Skeletal muscle satellite cell (primary cell): ENCODE measurements around the gene GABRA4.

Experiments used
- H3K27me3 ChIP-seq: 2 replicates; pipeline ENCODE4 v1.7.0; 2013; ENCODE audit warnings: low read length; ENCODE audit not compliant: control insufficient read depth, insufficient read depth
- H3K36me3 ChIP-seq: 2 replicates; pipeline ENCODE4 v1.7.0; 2013; ENCODE audit warnings: mild to moderate bottlenecking, control low read depth, low read length; ENCODE audit not compliant: insufficient read depth
- H3K4me1 ChIP-seq: 2 replicates; pipeline ENCODE4 v1.7.0; 2013; ENCODE audit warnings: low read length; ENCODE audit not compliant: control insufficient read depth, insufficient read depth
- H3K4me2 ChIP-seq: 2 replicates; pipeline ENCODE4 v1.7.0; 2013; ENCODE audit warnings: mild to moderate bottlenecking, low read length
- H3K4me3 ChIP-seq: 2 replicates; pipeline ENCODE4 v1.7.0; 2013; ENCODE audit warnings: low read length
- H3K9ac ChIP-seq: 2 replicates; pipeline ENCODE4 v1.7.0; 2013; ENCODE audit warnings: mild to moderate bottlenecking, low read depth, low read length, moderate library complexity
- H3K9me3 ChIP-seq: replicated peaks from 2 replicates; pipeline ENCODE4 v1.7.0; 2013; ENCODE audit warnings: mild to moderate bottlenecking, control low read depth, low read length

The GABRA4 gene

DNA sequence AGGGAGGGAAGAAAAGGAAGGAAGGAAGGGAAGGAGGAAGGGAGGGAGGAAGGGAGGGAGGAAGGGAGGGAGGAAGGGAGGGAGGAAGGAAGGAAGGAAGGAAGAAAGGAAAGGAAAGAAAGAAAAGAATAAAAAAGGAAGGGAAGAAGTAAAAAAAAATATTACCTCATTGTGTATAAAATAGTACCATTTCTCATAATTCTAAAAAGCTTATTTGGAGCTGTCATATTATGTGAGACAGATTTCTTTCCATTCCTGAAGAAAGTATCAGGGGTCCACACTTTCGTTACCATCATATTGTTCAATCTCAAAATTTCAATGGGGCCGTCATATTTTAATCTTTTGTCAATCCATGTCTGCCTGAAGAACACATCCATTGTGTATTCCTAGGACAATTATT lies 16.1 kb downstream of the GABRA4 start:
- no peak overlapping the region for H3K9ac ChIP-seq
- H3K9me3 ChIP-seq = no peaks in the 10 kb centered on the region
- H3K4me2 ChIP-seq = no peak overlapping the region
- H3K27me3 ChIP-seq = peaks cover 20% of the 10 kb centered on the region
- H3K4me3 ChIP-seq = no peak overlapping the region
- H3K4me1 ChIP-seq = no peaks in the 10 kb centered on the region
- H3K36me3 ChIP-seq = no peaks in the 10 kb centered on the region

DNA sequence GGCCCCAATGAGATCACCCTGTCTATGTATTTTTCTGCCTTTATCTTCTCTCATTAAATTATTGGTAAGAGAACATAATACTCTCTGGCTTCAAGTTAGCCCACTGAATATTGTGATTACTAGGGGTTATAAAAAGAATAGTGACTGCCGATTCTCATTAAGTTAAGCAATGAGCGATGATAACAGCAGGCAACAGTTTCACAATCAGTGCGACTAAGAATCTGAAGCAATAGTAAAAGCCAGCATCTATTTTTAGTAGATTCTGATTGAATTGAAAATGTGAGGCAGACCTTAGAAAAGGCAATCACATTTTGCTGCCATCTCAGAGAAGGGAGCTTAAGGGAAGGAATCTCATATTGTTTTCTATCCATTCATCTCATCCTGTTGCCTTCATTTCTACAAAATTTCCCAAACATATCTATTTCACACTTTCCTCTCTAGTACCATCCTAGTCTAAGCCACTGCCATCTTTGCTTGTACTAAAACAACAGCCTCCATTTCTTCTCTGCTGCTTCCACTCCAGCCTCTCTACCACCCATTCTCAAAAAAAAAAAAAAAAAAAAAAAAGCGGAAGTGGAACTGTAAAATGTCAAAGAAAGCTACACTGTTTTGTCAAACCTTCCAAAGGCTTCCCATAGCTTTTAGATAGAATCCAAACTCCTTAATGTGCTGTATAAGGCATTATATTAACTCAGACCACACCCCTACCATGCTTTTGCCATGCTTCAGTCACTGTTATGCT lies 17.4 kb downstream of the GABRA4 start:
- Histone ChIP-seq H3K27me3 (peaks cover 19% of the 10 kb centered on the region), H3K4me1 (no peaks in the 10 kb centered on the region), H3K36me3 (no peaks in the 10 kb centered on the region), H3K4me3 (no peak overlapping the region), H3K9me3 (no peaks in the 10 kb centered on the region), H3K9ac (no peak overlapping the region), H3K4me2 (no peak overlapping the region)

DNA sequence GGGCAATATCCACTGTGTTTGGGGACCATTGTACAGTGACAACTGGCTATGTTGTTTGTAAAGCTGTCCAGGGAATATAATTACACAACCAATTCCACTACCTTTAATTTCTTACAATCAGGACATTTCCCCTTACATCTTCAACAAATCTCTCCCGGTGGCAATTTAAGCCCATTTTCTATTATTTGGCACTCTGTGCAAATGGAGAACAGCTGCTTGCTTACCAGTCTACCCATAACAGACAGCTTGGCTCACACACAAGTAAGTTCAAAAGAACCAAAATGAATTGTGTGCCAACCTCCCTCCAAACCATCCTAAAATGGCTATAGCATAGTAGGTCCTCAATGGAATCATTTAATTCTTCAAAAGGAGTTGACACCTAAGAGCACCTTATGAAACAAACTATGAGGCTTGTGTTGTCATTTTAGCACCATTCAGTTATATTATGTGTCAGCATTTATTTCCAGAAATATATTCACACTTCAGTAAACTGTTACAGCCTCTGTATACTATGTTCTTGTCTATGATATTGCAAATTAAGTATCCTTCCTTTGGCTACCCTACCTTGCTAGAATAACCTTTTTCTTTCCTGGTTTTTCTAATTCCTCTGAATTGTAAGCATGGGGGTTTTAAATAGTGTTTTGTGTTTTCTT lies 18.4 kb downstream of the GABRA4 start:
- no peaks in the 10 kb centered on the region for H3K9me3 ChIP-seq
- H3K4me3 ChIP-seq = no peak overlapping the region
- H3K27me3 ChIP-seq = peaks cover 21% of the 10 kb centered on the region
- no peak overlapping the region for H3K4me2 ChIP-seq
- H3K36me3 ChIP-seq = no peaks in the 10 kb centered on the region
- no peak overlapping the region for H3K9ac ChIP-seq
- H3K4me1 ChIP-seq = no peaks in the 10 kb centered on the region

DNA sequence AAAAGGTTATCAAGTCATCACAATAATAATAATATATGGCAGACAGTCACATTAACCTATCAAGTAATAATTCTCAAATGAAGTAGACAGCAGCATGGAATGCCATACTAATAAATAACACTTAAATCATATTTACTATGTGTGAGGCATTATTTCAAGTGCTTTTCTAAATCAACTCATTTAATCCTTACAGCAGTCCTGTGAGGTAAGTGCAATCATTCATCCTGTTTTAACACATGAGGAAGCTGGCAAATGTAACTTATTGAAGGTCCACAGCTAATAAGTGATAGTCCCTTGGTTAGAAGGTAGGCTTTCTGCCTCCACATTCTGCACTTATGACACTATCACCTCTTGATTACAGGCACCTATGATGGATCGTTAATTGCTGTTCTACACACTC lies 24.5 kb downstream of the GABRA4 start:
- H3K4me1 ChIP-seq = no peaks in the 10 kb centered on the region
- H3K4me3 ChIP-seq = no peak overlapping the region
- no peak overlapping the region for H3K4me2 ChIP-seq
- no peaks in the 10 kb centered on the region for H3K9me3 ChIP-seq
- no peak overlapping the region for H3K9ac ChIP-seq
- H3K27me3 ChIP-seq = peaks cover 31% of the 10 kb centered on the region
- H3K36me3 ChIP-seq = no peaks in the 10 kb centered on the region

DNA sequence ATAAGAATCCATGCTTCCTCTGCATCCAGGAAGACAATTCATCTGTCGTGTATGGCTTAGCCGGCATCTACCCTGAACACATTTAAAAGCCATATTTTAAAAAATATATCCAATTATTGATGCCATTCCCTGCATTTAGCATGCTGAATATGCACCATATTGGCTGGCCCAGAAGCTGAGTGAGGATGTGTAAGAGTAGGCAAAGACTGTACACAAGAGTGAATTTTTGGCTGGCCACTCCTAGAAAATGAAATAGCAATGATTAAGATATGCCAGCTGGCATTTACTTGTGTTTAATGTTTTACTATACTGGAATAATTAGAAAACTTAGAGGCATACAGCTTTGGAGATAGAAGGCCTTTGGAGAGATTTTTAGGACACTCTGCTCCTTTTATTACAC lies 25.8 kb downstream of the GABRA4 start:
- H3K4me1 ChIP-seq = no peaks in the 10 kb centered on the region
- no peak overlapping the region for H3K9ac ChIP-seq
- H3K27me3 ChIP-seq = peaks cover 31% of the 10 kb centered on the region
- no peak overlapping the region for H3K4me2 ChIP-seq
- H3K36me3 ChIP-seq = no peaks in the 10 kb centered on the region
- H3K9me3 ChIP-seq = no peaks in the 10 kb centered on the region
- H3K4me3 ChIP-seq = no peak overlapping the region

DNA sequence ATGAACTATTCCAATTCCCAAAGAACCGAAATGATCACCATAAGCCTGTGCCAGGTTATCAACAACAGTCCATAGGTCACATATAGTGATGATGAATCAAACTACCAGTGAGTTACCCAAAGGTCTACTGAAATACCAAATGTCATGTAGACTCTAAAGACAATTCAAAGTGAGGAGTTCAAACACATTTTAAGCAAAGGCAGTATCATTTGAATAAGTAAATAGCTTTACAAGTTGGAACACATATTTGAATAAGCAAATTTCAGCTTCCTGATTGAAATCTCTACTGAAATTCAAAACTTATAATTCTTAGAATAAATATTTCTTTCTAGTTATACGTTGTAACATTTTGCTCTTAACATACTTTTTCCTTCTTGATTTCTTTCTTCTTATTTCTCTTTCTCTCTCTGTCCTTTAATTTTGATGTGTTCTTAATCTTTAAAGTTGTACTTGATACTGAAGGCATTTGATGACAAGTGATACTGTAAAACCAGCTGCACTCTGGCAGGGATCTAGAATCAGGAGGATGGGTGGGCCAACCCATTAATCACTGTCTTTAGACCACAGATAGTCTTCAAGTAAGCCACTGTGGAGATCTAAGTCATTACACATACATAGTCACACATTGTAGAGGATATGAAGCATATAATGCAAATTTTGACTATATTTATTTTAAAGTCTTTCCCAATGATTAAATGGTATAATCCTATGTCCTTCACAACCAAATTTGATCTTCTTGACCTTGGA lies 34.5 kb downstream of the GABRA4 start:
- H3K27me3 ChIP-seq = peaks cover 15% of the 10 kb centered on the region

DNA sequence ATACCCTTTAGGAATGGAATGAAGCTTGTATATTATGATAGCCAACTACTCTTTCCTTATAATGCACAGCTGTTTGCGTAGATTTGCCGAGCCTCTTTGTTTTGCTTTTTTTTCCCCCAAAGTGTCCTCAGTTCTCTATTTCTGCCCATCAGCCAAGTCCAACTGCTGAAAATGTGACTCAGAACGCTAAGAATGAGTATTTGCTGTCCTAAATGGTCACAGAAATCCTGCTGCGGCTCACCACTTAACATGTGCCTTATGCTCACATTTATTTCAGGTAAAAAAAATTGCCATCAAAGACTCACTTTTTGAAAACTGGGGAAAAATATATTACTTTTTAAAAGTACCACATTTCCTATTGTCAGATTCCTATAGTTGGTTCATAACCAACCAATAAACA lies 36.9 kb downstream of the GABRA4 start:
- Histone ChIP-seq H3K36me3 (no peaks in the 10 kb centered on the region), H3K4me1 (no peaks in the 10 kb centered on the region), H3K27me3 (peaks cover 9% of the 10 kb centered on the region), H3K9ac (no peak overlapping the region), H3K9me3 (no peaks in the 10 kb centered on the region), H3K4me3 (no peak overlapping the region), H3K4me2 (no peak overlapping the region)

More for the DNA sequence above, 34.5 kb downstream of the GABRA4 start:
- Histone ChIP-seq H3K4me3 (no peak overlapping the region), H3K9ac (no peak overlapping the region), H3K4me1 (no peaks in the 10 kb centered on the region), H3K4me2 (no peak overlapping the region), H3K36me3 (no peaks in the 10 kb centered on the region), H3K9me3 (no peaks in the 10 kb centered on the region)

DNA sequence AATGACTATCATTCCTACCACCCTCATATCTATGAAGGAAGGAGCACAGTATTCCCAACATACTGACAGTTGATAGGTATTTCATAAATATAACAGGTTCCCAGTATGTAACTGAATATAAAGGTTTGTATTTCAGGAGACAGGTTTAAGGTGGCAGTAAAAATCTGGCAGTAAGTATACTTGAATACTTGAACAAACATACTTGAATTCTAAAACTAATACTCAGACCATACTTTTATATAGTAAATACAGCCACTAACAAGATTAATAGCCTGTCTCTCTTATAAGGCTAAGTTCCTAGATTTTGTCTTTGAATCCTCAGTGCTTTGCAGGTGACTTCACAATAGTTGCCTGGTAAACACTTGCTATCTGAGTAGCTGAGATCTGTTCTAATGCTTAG lies 37.8 kb downstream of the GABRA4 start:
- Histone ChIP-seq H3K4me3 (no peak overlapping the region), H3K27me3 (peaks cover 5% of the 10 kb centered on the region), H3K4me1 (no peaks in the 10 kb centered on the region), H3K36me3 (no peaks in the 10 kb centered on the region), H3K9me3 (no peaks in the 10 kb centered on the region), H3K4me2 (no peak overlapping the region), H3K9ac (no peak overlapping the region)

DNA sequence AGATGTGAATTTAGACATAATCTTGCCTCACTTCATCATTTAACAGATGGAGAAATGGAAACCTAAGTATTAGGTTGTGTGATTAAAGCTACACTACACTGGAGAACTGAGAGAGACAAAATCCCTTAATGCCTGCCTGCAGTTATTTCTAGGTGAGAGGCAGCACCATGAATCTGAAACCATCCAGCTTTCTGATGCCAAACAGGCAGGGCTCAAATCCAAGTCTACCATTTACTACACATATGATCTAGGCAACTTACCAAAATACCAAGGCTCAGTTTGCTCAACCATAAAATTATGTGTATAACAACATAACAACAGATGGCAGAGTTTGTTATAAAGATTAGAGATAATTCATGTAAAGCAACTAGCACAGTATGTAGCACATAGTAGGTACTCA lies 38.7 kb downstream of the GABRA4 start:
- no peaks in the 10 kb centered on the region for H3K4me1 ChIP-seq
- H3K4me3 ChIP-seq = no peak overlapping the region
- H3K9ac ChIP-seq = no peak overlapping the region
- H3K27me3 ChIP-seq = peaks cover 5% of the 10 kb centered on the region
- no peak overlapping the region for H3K4me2 ChIP-seq
- no peaks in the 10 kb centered on the region for H3K36me3 ChIP-seq
- no peaks in the 10 kb centered on the region for H3K9me3 ChIP-seq

DNA sequence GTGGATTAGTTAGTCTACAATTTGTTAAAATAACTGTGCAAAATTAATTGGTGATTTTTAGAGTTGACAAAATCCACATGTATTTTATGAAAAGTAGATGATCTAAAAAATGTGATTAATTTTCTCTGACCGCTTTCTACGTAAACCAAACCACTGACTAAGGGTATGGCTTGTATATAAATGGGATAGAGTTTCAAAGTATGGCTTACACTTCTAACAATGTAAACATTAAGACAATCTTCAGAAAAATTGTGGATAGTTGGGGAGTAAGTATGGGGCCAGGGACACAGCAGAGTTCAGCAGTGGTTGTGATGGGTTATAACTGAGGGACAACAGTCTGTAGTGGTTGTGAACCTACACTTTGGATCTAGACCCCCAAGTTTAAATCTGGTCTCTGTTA lies 39.8 kb downstream of the GABRA4 start:
- no peak overlapping the region for H3K4me3 ChIP-seq
- H3K9ac ChIP-seq = no peak overlapping the region
- H3K27me3 ChIP-seq = peaks cover 5% of the 10 kb centered on the region
- no peaks in the 10 kb centered on the region for H3K9me3 ChIP-seq
- no peaks in the 10 kb centered on the region for H3K4me1 ChIP-seq
- no peak overlapping the region for H3K4me2 ChIP-seq
- no peaks in the 10 kb centered on the region for H3K36me3 ChIP-seq

DNA sequence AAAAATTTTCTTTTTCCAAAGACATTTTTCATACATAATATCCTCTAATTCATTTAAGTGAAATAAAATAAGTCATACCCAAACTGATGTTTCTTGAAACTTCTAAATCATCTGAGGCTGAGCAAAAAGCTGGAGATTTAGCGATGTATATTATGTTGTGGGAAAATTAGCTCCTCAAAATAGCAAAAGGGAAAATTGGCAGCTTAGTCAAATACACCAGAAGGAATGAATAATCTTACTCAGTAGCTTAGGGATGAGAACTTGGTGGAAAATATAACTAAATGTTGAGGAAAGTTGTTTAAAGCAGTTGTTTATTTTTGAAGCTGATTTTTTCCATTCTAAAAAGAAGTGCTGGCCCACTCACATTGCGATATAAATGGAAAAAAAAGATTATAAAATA lies 40.9 kb downstream of the GABRA4 start:
- H3K9ac ChIP-seq = no peak overlapping the region
- H3K4me3 ChIP-seq = no peak overlapping the region
- no peaks in the 10 kb centered on the region for H3K4me1 ChIP-seq
- H3K4me2 ChIP-seq = no peak overlapping the region
- no peaks in the 10 kb centered on the region for H3K36me3 ChIP-seq
- peaks cover 5% of the 10 kb centered on the region for H3K27me3 ChIP-seq
- no peaks in the 10 kb centered on the region for H3K9me3 ChIP-seq
